T-helper 1 cell treated with Interleukin-12 subunit alpha and Interleukin-12 subunit beta and Interleukin-4 antibody, amounts not matched to agents 30 ng/mL and 1 ng/mL, for 36 hours (primary cell): Measurements from ENCODE around the gene CD209. TPM values are rescaled to one million over a fixed set of nuclear protein-coding genes. Genes with fewer than 3 reads are reported as not detected.
"Not testable (repeated sequence)": the region's sequence is repeated elsewhere in the genome, so short reads cannot be mapped to it uniquely, and the experiment has no call there.

Experiments used
- intact Hi-C: fragments of 100-400 bp; cut with micrococcal nuclease; formaldehyde crosslinking; loops from one replicate; pipeline ENCODE4 v1.15.1; 2024
- total RNA-seq: library from RNA; stranded (reverse); gene quantifications from 2 replicates; pipeline ENCODE4 v1.2.3, GENCODE V29; 2022

Gene CD209, protein sequence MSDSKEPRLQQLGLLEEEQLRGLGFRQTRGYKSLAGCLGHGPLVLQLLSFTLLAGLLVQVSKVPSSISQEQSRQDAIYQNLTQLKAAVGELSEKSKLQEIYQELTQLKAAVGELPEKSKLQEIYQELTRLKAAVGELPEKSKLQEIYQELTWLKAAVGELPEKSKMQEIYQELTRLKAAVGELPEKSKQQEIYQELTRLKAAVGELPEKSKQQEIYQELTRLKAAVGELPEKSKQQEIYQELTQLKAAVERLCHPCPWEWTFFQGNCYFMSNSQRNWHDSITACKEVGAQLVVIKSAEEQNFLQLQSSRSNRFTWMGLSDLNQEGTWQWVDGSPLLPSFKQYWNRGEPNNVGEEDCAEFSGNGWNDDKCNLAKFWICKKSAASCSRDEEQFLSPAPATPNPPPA
- not detected in 2 replicates for total RNA-seq

DNA sequence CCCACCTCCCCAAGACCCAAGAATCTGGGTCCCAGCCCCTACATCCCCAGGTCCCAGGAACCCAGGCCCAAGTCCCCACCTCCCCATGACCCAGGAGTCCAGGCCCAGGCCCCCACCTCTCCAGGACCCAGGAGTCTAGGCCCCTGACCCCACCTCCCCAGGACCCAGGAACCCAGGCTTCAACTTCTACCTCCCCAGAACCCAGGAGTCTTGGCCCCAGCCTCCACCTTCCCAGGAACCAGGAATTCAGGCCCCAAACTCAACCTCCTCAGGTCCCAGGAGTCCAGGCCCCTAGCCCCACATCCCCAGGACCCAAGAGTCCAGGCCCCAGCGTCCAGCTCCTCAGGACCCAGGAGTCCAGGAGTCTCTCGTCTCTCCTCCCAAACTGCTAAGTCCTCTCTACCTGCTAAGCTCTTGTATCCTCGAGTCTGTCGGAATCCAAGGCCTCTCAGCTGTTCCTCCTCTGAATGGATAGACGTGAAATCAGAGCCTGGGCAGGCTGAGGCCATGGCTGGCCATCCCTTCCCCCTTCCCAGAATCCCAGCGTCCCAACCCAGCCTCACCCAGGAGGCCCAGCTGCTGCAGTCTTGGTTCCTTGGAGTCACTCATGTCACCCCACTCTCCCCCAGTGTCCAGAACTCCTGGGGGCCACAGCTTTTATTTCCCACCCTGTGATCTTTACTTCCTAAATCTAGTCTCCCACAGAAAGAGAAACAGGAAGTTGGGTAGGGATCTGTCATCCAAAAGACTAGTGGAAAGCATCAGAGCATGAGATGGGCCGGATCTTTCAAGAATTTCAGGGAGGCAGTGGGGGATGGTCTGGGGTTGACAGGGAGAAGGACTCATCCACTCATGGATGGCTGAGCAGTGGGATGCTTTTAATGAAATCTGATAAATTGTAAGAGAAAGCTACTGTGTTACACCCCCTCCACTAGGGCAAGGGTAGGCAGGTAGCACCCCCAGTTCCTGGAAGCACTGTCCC, at the start of gene CD209:
CD209 (minus strand) TSS at position 632 of the 982 bp plus-strand sequence; CDS start at position 609, 23 bp downstream.
- intact Hi-C loops: no loop called here

DNA sequence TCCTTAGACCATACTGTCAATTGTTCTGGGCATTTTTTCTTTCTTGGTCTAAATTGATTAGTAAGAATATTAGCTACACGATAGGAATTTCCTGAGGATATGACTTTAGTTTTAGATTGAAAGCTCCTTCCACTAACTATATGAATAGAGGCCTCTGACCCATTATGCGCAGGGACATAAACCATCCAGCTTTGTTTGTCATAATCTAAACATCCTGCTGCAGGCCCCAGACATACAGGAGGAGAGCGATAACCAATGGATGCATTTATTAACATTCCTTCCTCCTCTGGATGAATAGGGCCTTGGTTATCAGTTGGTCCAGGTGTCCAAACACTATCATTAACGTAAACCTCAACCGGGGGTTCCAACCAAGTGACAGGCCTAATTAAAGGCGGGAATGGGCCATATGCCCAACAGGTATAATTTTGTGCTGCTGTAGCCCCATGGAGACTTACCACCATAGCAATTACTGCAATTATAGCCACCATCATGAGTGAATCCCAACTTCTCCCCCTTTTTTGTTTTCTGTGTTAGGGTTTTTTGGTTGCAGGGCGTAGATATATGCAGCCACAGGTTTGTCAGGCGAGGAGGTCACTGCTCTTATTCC, 48.3 kb upstream of the CD209 start:
- intact Hi-C loops: no loop called here

DNA sequence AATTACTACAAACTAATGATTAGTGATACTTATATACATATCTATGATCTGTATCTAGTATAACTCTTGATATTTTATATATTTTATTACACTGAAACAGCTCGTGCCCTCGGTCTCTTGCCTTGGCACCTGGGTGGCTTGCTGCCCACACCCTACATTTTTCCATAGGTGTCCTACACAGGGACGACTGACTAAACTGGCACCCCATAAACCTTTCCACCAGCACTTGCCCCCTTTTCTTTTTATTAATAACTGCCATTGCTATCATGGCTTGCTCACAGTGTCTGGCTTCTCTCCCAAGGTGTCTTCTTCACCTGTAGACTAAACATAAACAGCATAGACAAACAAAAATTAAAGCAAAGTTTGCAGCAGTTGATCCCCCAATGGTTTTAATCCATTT, 46.2 kb upstream of the CD209 start:
- intact Hi-C loops: no loop called here

DNA sequence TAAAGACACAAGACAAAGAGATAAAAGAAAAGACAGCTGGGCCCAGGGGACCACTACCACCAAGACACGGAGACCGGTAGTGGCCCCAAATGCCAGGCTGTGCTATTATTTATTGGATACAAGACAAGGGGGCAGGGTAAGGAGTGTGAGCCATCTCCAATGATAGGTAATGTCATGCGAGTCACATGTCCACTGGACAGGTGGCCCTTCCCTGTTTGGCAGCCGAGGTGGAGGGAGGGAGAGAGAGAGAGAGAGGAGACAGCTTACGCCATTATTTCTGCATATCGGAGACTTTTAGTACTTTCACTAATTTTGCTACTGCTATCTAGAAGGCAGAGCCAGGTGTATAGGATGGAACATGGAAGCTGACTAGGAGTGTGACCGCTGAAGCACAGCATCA, 45.4 kb upstream of the CD209 start:
- intact Hi-C loops: not testable (repeated sequence)

DNA sequence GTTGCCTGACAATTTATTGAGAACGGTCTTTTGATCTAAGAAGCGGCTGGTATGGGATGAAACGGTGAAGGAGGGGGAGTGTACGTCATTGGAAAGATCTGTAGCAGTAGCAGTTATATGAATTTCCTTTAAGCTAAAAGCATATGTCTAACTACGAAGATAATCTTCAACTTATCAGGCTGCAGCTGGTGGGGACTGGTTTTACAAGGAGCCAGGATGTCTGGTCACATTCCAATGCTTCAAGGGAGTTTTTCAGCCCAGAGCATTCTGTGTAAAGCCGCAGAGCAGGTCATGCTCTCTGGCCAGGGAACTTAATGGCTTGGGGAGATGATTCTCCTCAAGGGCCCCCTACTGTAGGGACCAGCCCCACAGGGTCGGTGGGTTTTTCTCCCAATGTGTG, 44.9 kb upstream of the CD209 start:
- intact Hi-C loops: no loop called here

DNA sequence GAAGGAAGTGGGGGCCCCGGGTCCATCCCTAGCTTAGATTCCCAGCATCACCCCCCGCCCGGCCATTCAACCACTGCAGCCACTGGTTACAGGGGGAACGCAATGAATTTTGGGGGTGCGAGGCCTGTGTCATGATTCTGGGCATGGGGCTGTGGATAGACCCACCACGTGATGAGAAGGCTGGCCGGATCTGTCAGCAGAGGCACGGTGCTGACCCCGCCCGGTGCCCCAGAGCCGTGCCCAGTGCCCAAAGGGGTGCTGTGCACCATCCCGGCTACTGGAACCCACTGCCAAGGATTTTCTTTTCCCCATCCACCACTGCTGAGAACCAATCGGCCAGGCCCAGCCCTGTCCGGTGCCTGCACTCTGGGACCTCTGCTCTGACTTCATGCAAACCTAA, 43.1 kb upstream of the CD209 start:
- intact Hi-C loops: no loop called here

DNA sequence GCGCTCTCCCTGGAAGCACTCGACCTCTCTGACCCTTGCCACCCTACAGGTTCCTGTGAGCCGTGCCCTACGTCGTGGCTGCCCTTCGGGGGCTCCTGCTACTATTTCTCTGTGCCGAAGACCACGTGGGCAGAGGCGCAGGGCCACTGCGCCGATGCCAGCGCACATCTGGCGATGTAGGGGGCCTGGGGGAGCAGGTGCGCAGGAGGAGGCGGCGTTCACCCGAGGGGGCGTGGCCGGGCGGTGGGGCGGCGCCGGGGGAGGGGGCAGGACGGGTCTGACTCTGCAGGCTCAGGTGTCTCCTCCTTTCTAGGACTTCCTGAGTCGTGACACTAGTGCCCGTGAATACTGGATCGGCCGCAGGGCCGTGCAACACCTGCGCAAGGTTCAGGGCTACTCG, 42.1 kb upstream of the CD209 start:
- intact Hi-C loops: no loop called here

DNA sequence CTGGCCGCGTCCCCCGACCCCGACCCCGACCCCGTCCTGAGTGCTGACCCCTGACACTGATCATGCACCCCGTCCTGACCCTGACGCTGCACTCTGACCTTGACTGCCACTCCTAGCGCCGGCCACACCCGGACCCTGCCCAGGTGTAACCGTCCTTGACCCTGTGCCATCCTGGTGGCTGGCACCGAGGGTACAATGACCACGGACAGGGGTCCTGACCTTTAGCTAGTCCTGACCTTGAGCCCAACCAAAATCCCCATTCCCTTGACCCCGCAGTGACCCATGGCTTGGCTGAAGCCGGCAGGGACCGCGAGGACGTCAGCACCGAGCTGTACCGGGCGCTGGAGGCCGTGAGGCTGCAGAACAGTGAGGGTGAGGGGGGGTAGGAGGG, 41.6 kb upstream of the CD209 start:
- intact Hi-C loops: no loop called here

DNA sequence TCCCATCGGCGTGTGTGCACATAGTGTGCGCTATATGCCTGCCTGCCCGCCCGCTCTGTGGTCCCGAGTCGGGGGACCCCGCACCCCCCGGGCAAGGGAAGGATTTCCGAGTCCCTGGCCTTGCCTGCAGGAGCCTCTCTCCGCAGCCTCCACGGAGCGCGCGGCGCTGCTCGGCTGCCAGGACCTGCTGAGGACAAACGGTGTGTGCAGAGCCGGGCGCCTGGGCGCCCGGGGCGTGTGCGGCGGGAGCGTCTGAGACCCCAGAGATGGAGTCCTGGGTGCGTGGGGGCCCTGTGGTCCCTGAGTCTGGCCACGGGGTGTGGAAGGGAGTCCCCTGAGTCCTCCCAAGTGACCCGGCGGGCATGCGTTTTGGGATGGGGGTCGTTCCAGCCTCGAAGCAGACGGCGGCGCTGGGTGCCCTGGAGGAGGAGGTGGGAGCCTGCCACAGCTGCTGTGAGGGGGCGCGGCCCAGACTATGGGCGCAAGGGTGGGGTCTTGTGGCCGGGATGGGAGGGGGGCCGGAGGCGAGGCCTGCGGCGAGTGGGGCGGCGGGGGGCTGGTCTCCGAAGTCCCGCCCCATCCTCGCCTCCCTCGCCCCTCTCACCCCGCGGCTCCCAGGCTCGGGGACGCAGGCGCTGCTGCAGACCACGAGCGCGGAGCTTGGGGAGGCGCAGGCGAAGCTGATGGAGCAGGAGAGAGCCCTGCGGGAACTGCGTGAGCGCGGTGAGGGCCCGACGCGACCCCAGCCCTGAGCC, 41.0 kb upstream of the CD209 start:
- intact Hi-C loops: no loop called here

DNA sequence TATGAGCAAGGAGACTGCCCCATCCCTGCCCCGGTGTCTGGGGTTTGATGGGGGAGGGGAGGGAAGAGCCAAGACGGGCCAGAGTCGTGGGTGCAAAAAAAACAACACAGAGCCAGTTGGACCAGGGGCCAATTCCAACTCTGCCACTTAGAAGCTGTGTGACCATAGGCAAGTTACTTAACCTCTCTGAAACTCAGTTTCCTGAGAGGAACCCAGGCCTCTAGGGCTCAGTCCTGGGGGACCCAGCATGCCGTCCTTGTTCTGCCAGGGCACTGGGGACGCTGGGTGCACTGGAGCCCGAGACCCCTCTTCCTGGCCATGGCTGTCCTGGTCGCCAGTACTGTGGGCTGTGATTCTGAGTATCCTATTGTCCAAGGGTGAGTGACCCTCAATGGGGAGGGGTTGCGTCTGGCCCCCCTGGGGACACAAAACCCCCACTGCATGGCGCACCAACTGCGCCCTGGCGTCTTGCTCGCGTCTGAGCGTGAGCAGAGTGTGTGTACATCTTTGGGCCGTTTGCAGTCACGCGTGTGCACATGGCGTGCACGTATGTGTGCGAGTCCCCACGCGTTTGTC, 40.4 kb upstream of the CD209 start:
- intact Hi-C loops: no loop called here

DNA sequence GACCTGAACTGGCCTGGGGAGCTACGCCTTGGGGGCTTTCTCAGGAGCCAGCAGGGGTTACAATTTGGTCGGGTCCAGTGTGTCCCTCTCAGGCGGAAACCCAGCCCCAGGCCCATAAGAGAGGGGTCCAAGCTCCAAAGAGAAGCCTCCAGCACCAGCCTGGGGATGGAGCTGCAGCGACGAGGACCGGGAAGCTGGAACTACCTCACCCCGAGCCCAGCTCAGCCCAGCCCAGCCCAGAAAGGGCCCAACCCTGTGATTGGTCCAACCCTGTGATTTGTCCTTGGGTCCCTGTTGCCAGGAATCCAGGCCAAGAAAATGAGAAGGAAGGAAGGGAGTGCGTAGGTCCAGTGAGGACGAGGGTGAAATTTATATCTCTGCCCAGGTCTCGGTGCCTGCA, 39.8 kb upstream of the CD209 start:
- intact Hi-C loops: no loop called here

DNA sequence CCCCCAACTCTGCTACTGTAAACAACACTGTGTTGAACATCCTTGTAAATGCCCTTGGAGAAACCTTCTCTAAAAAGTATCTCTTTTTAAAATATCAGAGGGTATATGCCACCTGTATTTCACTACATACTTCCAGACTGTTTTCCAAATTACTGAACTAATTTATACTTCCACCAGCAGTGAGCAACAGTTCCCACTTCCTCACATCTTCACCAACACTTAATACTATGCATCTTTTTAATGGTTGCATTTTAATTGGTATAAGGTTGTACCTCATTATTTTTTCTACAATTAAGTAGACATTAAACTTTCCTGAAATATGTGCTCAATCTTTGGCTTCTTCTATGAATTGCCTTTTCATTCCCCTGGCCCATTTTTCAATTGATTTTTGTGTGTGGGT, 37.5 kb upstream of the CD209 start:
- intact Hi-C loops: no loop called here

DNA sequence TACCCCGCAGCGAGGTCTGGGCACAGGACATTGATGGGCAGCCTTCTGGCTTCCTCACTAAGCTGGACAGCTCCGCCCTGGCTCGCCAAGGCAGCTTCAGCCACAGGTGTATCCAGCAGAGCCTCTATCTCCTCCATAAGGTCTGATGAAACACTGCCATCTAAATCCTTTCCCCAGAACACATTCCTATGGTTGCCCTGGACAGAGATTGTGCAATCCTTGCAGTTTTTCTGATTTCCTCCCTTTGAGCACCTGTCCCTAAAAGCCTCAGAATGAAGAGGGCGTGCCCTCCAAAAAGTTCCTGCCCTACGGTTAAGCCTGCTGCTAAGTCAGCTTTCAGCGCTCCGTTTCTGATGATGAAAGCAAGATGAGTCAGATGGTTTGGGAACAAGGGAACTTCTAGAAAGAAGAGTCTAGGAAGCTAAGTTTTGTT, 36.7 kb upstream of the CD209 start:
- intact Hi-C loops: no loop called here

DNA sequence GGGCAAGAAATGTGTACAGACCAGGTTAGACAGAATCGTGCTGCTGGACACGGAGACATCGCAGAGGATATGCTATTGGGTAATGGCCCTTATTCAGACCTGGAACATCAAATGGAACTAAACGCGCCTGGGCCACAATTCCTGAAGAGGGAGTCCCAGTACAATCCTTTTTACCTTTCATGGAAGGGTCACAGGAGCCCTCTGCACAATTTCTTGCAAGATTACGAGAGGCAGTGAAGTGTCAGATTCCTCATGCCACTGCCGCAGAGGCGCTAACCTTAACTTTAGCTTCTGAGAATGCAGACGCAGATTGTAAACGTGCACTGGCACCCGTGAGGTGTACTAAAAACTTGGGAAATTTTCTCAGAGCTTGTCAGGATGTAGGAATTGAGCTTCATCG, 33.8 kb upstream of the CD209 start:
- intact Hi-C loops: no loop called here

DNA sequence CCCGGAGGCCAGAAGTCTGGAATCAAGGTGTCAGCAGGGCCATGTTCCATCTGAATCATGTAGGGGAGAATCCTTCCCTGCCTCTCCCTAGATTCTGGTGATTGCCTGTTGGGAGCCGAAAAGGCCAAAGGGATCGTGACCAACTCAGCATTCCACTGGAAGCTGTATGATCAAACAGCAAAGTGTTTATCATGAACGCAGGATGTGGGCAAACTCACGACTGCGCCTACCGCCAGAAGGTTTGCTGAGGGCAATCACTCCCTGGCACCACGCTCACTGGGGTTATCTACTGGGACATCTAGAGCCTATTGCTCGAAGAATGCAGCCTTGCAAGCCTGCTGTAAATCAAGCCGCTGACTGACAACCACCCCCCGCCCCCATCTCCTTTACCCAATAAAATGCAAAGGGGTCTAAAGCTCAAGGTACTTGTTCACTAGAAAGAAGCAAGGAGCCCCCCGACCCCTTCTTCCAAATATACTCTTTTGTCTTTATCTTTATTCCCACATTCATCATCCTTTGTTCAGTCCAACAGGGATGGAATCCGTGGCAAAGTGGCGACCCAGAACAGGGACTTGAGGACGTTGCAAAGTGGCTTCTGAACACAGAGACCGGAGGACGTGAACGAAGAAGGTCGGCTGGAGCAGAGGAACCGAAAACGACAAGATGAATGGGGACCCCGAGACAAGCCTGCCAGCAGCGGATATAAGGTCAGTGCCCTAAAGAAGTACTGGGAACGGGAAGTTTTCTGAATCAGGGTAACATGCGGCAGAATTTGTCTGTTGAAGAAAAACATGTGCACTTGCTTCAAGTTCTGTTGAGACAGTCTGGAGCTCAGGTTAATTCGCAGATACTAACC, 32.5 kb upstream of the CD209 start:
- intact Hi-C loops: no loop called here

DNA sequence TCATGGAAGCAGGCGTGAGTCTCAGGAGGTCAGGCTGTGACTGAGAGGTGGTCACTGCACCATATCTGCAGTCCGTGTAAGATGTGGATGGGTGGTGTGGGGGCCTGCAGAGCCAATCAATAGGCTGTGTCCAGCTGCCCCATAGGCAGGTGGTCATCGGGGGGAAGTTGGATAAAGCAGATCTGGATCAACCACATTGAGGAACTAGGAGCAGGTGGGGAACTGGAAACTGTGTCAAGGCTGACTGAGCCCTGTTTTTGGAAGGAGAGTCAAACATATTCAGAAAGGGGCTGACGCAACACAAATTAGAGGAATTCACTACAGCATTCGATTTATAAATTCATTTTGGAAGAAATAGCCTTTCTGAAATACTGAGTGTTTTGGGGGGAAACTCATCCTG, 30.7 kb upstream of the CD209 start:
- intact Hi-C loops: no loop called here

DNA sequence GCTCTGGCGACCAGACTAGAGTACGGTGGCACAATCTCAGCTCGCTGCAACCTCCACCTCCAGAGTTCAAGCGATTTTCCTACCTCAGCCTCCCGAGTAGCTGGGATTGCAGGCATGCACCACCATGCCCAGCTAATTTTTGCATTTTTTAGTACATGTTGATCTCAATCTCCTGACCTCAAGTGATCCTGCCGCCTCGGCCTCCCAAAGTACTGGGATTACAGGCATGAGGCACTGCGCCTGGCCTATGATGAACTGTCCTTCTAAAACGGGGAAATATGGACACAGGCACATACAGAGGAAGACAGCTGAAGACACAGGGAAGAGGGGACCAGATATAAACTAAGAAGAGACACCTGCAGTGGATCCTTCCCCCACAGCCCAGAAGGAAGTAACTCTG, 28.4 kb upstream of the CD209 start:
- intact Hi-C loops: no loop called here

DNA sequence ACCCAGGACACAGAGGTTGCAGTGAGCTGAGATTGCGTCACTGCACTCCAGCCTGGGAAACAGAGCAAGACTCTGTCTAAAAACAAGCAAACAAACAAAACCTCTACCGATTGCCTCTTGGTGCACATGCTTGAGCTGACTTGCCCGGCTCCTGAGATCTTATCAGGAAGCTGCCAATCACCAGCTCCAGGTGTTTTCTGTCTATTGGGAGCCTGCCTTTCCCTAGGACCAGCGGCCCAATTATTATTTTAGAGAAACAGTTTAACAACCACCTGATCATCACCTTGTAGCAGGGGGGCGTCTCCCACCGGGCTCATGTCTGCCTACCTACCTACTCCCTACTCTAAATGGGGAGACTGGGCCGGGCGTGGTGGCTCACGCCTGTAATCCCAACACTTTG, 26.5 kb upstream of the CD209 start:
- intact Hi-C loops: no loop called here

DNA sequence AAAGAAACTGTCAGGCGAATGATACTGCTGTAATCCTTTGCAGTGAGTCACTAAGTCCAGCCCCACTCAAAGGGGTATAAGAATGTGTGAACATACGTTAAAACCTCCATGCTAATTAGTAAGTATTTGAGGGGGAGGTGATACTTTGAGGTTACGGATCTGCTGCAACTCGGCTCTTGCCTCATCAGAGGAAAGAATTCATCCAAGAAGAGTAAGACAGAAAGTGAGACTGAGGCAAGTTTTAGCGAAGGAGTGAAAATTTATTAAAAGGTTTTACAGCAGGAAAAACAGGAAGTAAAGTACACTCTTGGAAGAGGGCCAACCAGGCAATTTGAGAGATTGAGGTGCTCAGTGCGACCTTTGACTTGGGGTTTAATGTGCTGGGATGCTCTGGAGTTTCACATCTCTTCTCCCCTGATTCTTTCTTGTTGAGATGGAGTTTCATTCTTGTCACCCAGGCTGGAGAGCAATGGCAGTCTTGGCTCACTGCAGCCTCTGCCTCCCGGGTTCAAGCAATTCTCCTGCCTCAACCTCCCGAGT, 25.5 kb upstream of the CD209 start:
- intact Hi-C loops: no loop called here

DNA sequence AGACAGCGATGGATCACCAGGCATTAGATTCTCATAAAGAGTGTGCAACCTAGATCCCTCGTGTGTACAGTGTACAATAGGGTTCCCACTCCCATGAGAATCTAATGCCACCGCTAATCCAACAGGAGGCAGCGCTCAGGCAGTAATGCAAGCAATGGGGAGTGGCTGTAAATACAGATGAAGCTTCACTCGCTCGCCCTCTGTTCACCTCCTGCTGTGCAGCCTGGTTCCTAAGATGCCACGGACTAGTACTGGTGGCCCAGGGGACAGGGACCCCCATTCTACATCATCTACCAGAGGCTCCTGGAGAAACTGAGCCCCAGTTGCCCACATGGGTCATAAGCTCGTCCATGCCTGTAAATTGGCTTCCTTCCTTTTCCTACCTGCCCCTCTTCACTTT, 23.7 kb upstream of the CD209 start:
- intact Hi-C loops: no loop called here
